Kidney (tissue), 14 donors: Measurements from ENCODE around the gene CDH2. TPM values are rescaled to one million over a fixed set of nuclear protein-coding genes. Genes with fewer than 3 reads are reported as not detected.
A peak's percentile ranks its signal among the peaks of the same experiment; 100 is the strongest.

Experiments
- DNase-seq, 5 donors: peaks; one replicate each; pipeline ENCODE4 v3.0.0-alpha.2; 2013 to 2020
- FAIRE-seq: peaks from 2 replicates; lab custom pipeline; 2012; peaks lifted over from hg19 to GRCh38; lab: Jason Lieb, UNC
- H3K27ac ChIP-seq, 2 donors: one replicate each; pipeline ENCODE4 v1.7.0; 2013; ENCODE audit warnings: low read depth in 2 of 2, low read length in 2 of 2, inconsistent platforms in 1 of 2
- H3K27me3 ChIP-seq: one replicate; pipeline ENCODE4 v1.7.1; 2013; ENCODE audit warnings: low read length, inconsistent platforms; ENCODE audit not compliant: control insufficient read depth, insufficient read depth
- H3K36me3 ChIP-seq, 3 donors: one replicate each; pipeline versions ENCODE4 v1.7.0 to v1.7.1; 2013; ENCODE audit warnings: low read length in 3 of 3, control low read depth in 1 of 3, inconsistent platforms in 1 of 3; ENCODE audit not compliant: insufficient read depth in 3 of 3, control insufficient read depth in 2 of 3
- H3K4me1 ChIP-seq, 3 donors: one replicate each; pipeline versions ENCODE4 v1.7.0 to v1.7.1; 2013; ENCODE audit warnings: low read length in 3 of 3, inconsistent platforms in 1 of 3, low read depth in 1 of 3; ENCODE audit not compliant: control insufficient read depth in 2 of 3, insufficient read depth in 2 of 3
- H3K4me3 ChIP-seq, 3 donors: one replicate each; pipeline versions ENCODE4 v1.7.0 to v1.8.1; 2013; ENCODE audit warnings: low read length in 3 of 3, control low read depth in 1 of 3, inconsistent platforms in 1 of 3
- H3K9ac ChIP-seq, 3 donors: one replicate each; pipeline versions ENCODE4 v1.7.0 to v1.7.1; 2013; ENCODE audit warnings: low read length in 3 of 3, control low read depth in 1 of 3, inconsistent platforms in 1 of 3
- H3K9me3 ChIP-seq, 3 donors: one replicate each; pipeline versions ENCODE4 v1.7.0 to v1.7.1; 2013; ENCODE audit warnings: low read length in 3 of 3, control low read depth in 1 of 3, inconsistent platforms in 1 of 3; ENCODE audit not compliant: control insufficient read depth in 2 of 3, insufficient read depth in 1 of 3
- CTCF ChIP-seq: IDR thresholded peaks from 3 replicates; pipeline ENCODE4 v1.5.1; 2012; ENCODE audit warnings: mild to moderate bottlenecking, moderate library complexity, borderline replicate concordance; ENCODE audit not compliant: insufficient read depth; ENCODE audit errors: extremely low read depth
- intact Hi-C: fragments of 100-400 bp; cut with DNase I; formaldehyde crosslinking; loops from one replicate; pipeline ENCODE4 v1.11.1; 2022
- polyA plus RNA-seq: library from polyadenylated mRNA; stranded (reverse); fragments of 350-450 nt; fragmentation: Illumina TruSeq; extraction: RNeasy Lipid Tissue Mini Kit (QIAGEN cat#74804); gene quantifications from one replicate; pipeline ENCODE4 v1.2.3, GENCODE V29; 2014; ENCODE audit warnings: low read depth, low replicate concordance; ENCODE audit not compliant: insufficient read depth
- total RNA-seq: library from RNA; stranded (reverse); fragmentation: NEBNext Ultra II Directional; extraction: Animal tissue kit (Norgen Biotek cat#: 25700); gene quantifications from one replicate; pipeline ENCODE4 v1.2.1, GENCODE V29; 2021
- donor health status: control.
- donor health status: control.
- donor health status: control.
- donor health status: control.
- donor health status: control.
- donor health status: DM: yes; HTN: yes; CAD: no.
- donor health status: Normal renal cell carcinoma (clear cell type).

CDH2 gene
- total and polyA plus RNA-seq, 2 donors from 2014 or later = 6.3 to 29.6 TPM

GRCh38 chr18:28079883-28080282 is 97.0 kb downstream of the CDH2 start:
- intact Hi-C loops = no loop called here
- Histone ChIP-seq H3K4me3 (peak overlapping the region in 1 of 3 donors; percentile 15), H3K4me1 (peaks cover 0 to 4% (median 0%) of the 10 kb centered on the region in 3 donors), H3K27me3 (no peaks in the 10 kb centered on the region), H3K9me3 (no peaks in the 10 kb centered on the region), H3K9ac (no peak overlapping the region), H3K36me3 (no peaks in the 10 kb centered on the region), H3K27ac (peak overlapping the region in 1 of 2 donors; percentile 33)
- no peak for DNase-seq
- no peak for FAIRE-seq
- TF ChIP-seq CTCF = no peak

GRCh38 chr18:28078849-28079248 is 98.1 kb downstream of the CDH2 start:
- H3K4me3 ChIP-seq = no peak overlapping the region
- H3K9me3 ChIP-seq = no peaks in the 10 kb centered on the region
- no peak for DNase-seq
- no peak for TF ChIP-seq CTCF
- FAIRE-seq = no peak
- H3K4me1 ChIP-seq = peaks cover 0 to 4% (median 0%) of the 10 kb centered on the region in 3 donors
- intact Hi-C loops = no loop called here
- H3K27ac ChIP-seq = no peak overlapping the region
- H3K9ac ChIP-seq = no peak overlapping the region
- no peaks in the 10 kb centered on the region for H3K27me3 ChIP-seq
- no peaks in the 10 kb centered on the region for H3K36me3 ChIP-seq

GRCh38 chr18:28078298-28078697 is 98.6 kb downstream of the CDH2 start:
- intact Hi-C loops = no loop called here
- Histone ChIP-seq H3K27ac (no peak overlapping the region), H3K9ac (no peak overlapping the region), H3K27me3 (no peaks in the 10 kb centered on the region), H3K4me1 (peaks cover 0 to 4% (median 0%) of the 10 kb centered on the region in 3 donors), H3K36me3 (no peaks in the 10 kb centered on the region), H3K9me3 (no peaks in the 10 kb centered on the region), H3K4me3 (no peak overlapping the region)
- TF ChIP-seq CTCF = no peak
- FAIRE-seq = no peak
- DNase-seq = no peak

- no peak for FAIRE-seq
- peaks cover 0 to 4% (median 0%) of the 10 kb centered on the region in 3 donors for H3K4me1 ChIP-seq
- no peak for DNase-seq
- no peaks in the 10 kb centered on the region for H3K36me3 ChIP-seq
- no peak overlapping the region for H3K27ac ChIP-seq
- no peak overlapping the region for H3K9ac ChIP-seq
- no peaks in the 10 kb centered on the region for H3K9me3 ChIP-seq
- H3K4me3 ChIP-seq = no peak overlapping the region
- no peaks in the 10 kb centered on the region for H3K27me3 ChIP-seq
- no peak for TF ChIP-seq CTCF
- intact Hi-C loops = no loop called here
Measured at GRCh38 chr18:28075501-28075900, 101.4 kb downstream of the CDH2 start.
